ENCODE results near the gene JUP. TPM values are rescaled to one million over a fixed set of nuclear protein-coding genes. Genes with fewer than 3 reads are reported as not detected.
A peak's percentile ranks its signal among the peaks of the same experiment; 100 is the strongest.

JUP gene
- total RNA-seq, 1 donor from 2014 or later = 78.2 TPM

DNA sequence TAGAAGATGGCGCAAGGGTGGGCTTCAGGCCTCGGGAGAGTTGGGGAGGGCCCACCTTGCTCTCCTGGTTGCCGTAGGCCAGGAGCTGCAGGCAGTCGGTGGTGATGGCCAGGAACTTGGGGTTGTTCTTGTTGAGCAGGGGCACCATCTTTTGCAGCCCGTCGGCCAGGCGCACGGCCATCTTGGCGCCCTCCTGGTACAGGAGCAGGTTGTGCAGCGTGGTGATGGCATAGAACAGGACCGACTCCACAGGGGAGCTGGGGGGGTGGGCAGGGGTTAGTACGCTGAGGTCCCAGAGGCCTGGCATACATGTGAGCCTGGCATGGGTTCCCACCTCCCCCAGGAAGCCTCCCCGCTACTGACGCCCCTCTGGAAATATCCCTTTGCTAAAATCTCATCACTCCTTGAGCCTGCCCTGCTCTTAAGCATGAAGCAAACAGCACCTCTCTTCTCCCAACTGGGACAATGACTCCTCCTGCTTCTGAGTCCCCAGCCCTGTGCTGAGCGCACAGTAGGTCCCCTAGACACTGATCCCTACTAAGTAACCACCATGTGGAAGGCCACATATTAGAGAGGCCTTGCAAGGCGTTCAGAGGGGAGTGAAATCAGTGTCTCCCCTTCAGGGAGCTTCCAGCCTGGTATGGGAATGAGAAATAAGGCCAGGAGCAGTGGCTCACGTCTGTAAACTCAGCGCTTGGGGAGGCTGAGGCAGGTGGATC is 19.0 kb downstream of the JUP start:
- no peak for DNase-seq (ENCODE audit: low spot score)
- no peak for ATAC-seq
- intact Hi-C loops (cut with DNase I) = no loop called here

GRCh38 chr17:41766135-41766534 is 20.4 kb downstream of the JUP start:
- intact Hi-C loops (cut with DNase I) = no loop called here
- ATAC-seq = no peak

DNA sequence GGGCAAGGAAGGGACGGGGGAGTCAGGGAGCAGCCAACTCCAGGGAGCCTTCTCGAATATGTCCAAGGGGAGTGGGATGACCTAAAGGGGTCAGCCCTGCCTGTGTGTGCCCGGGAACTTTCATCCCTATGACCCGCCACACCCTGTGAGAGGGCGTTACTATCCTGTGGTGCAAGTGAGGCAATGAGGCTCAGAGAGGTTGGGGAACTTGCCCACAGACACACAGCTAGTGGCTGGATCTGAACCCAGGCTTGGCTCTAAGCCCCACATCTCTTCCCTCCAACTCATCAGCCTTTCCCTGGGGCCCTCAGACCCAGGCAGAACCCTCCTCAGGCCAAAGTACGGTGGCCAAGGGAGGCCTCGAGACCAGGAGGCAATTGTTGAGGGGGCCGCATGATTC is 23.2 kb downstream of the JUP start:
- ATAC-seq (no peak), DNase-seq (ENCODE audit: low spot score) (no peak)

More at GRCh38 chr17:41766135-41766534, 20.4 kb downstream of the JUP start:
- DNase-seq (ENCODE audit: low spot score) = no peak

GRCh38 chr17:41762841-41763240 is 23.7 kb downstream of the JUP start:
- intact Hi-C loops (cut with DNase I) = no loop called here
- no peak for ATAC-seq

More for the DNA sequence above, 23.2 kb downstream of the JUP start:
- intact Hi-C loops (cut with DNase I) = no loop called here

GRCh38 chr17:41762391-41762790 is 24.1 kb downstream of the JUP start:
- ATAC-seq = no peak
- DNase-seq (ENCODE audit: low spot score) = no peak
- intact Hi-C loops (cut with DNase I) = no loop called here

More at GRCh38 chr17:41762841-41763240, 23.7 kb downstream of the JUP start:
- DNase-seq (ENCODE audit: low spot score) = no peak

GRCh38 chr17:41760878-41761277 is 25.6 kb downstream of the JUP start:
- intact Hi-C loops (cut with DNase I) = no loop called here
- DNase-seq (ENCODE audit: low spot score) = no peak
- ATAC-seq = no peak

GRCh38 chr17:41758601-41759000 is 27.9 kb downstream of the JUP start:
- ATAC-seq = no peak
- intact Hi-C loops (cut with DNase I) = no loop called here
- no peak for DNase-seq (ENCODE audit: low spot score)

DNA sequence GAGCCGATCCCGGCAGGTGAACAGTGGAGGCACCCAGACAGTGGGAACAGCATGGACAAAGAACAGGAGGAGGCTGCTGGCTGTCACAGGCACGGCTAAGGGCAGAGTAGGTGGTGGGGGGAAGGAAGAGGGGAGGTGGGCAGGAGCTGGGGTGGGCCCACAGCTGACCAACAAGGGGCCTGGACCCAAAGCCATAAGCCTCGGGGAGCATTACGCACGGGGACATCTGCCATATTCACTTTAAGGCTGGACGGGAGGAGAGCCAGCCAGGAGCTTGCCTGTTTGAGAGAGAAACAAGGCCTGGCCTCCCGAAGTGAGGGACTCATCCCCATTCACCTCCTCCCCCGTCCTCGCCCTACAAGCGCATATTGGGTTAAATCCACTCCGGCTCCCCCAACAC is 32.4 kb downstream of the JUP start:
- ATAC-seq (peak; percentile 19), DNase-seq (ENCODE audit: low spot score) (no peak)
- intact Hi-C loops (cut with DNase I) = no loop called here

- no peak for ATAC-seq
- DNase-seq (ENCODE audit: low spot score) = no peak
- intact Hi-C loops (cut with DNase I) = no loop called here
Observed at GRCh38 chr17:41751288-41751687, 35.2 kb downstream of the JUP start.

DNA sequence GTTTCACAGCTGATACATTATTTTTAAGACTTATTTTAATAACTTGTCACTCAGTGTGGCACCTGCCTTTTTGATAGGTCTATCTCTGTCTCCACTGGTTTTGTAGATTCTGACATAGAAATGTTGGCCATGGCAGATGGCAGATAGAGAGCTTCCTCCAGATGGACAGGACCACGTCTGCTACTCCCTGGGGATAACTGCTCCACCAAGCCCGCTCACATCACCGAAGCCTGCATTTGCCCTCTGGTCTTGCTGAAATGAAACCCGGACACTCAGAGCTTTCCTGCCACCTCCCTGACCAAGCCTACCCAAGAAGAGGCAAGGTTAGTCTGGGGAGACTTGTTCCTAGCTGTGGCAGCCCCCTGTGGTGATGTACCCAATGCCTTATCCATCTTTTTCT is 35.6 kb downstream of the JUP start:
- DNase-seq (ENCODE audit: low spot score) = no peak
- intact Hi-C loops (cut with DNase I) = no loop called here
- no peak for ATAC-seq

GRCh38 chr17:41748275-41748674 is 38.2 kb downstream of the JUP start:
- intact Hi-C loops (cut with DNase I) = no loop called here
- no peak for DNase-seq (ENCODE audit: low spot score)
- no peak for ATAC-seq

- DNase-seq (ENCODE audit: low spot score) = no peak
- intact Hi-C loops (cut with DNase I) = no loop called here
- ATAC-seq = no peak
Observed at GRCh38 chr17:41741709-41742108, 44.8 kb downstream of the JUP start.

DNA sequence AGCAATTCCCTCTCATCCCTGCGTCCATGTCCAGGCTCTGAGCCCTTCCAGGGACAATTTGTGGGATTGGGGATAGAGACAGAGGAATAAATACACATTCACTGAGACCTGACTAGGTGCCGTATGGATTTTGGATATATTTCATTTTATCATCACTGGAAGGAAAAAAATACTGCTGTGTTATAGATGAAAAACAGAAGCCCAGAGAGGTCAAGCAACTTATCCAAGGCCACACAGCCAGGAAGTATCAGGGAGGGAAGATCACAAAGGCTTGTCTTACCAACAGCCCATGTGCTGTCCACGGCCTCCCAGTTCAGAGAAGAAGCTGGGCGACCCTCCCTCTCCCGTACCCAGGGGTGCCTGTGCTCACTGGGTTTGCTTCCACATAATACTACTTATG is 46.0 kb downstream of the JUP start:
- DNase-seq (ENCODE audit: low spot score) (no peak), ATAC-seq (no peak)
- intact Hi-C loops (cut with DNase I) = no loop called here

GRCh38 chr17:41739661-41740352 is 46.7 kb downstream of the JUP start:
- intact Hi-C loops (cut with DNase I) = no loop called here
- ATAC-seq (no peak), DNase-seq (ENCODE audit: low spot score) (no peak)

GRCh38 chr17:41738801-41739112 is 47.8 kb downstream of the JUP start:
- DNase-seq (ENCODE audit: low spot score) (no peak), ATAC-seq (no peak)
- intact Hi-C loops (cut with DNase I) = no loop called here

DNA sequence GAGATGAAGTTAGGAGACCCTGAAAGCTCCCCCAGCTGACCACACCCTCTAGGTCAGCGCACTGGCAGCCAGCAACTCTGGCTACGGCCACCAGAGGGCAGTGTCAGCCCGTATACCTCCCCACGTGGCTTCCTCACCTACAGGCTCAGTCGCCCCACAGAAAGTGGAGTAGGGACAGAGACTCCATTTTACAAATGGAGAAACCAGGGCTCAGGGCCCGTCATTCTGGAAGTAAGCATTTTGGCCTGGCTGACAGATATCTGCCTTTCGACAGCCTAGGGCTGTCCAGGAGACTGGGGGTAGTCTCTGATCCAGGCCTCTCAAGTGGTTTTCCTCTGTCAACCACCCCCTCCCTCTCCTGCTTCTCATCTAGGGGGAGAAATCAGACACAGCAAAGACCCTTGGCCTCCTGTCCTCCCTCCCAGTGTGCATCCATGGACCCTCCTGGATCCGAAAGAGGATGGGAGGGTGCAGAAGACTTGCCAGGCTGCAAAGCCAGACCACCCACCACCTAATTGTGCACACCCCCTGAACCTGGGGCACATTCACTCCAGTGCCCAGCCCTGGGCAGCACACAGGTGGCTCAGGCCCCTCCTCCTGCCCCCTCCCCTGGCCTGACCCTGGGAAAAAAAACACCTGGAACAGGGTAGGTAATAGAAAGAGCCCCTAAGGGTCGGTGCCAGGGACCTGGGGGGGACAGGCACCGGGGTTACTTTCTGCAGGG is 48.3 kb downstream of the JUP start:
- DNase-seq (ENCODE audit: low spot score) = peak; percentile 89
- peak; percentile 92 for ATAC-seq
- intact Hi-C loops (cut with DNase I) = no loop called here

GRCh38 chr17:41737680-41738023 is 48.9 kb downstream of the JUP start:
- no peak for DNase-seq (ENCODE audit: low spot score)
- peak; percentile 4 for ATAC-seq
- intact Hi-C loops (cut with DNase I) = loop anchor here (2.0 kb wide), 1 partner anchor 63 kb away; no protein-coding TSS in a partner anchor

DNA sequence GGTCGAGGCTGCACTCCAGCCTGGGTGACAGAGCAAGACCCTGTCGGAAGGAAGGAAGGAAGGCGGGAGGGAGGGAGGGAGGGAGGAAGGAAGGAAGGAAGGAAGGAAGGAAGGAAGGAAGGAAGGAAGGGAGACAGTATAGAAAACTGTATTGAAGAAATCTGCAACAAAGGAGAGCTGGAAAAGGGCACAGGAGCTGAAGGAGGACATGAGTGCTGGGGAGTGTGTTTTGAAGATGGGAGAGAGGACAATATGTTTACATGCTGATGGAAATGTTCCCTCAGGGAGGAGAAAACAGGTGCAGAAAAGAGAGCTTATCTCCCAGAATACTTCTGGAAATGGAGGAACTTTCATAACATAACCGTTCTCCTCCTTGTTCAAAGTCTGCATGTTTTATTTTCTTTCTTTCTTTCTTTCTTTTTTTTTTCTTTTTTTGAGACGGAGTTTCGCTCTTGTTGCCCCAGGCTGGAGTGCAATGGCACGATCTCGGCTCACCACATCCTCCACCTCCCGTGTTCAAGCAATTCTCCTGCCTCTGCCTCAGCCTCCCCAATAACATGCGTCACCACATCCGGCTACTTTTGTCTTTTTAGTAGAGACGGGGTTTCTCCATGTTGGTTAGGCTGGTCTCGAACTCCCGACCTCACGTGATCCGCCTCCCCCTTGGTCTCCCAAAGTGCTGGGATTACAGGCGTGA is 49.4 kb downstream of the JUP start:
- ATAC-seq = no peak
- DNase-seq (ENCODE audit: low spot score) = no peak
- intact Hi-C loops (cut with DNase I) = loop anchor here (2.0 kb wide), 1 partner anchor 64 kb away; no protein-coding TSS in a partner anchor

DNA sequence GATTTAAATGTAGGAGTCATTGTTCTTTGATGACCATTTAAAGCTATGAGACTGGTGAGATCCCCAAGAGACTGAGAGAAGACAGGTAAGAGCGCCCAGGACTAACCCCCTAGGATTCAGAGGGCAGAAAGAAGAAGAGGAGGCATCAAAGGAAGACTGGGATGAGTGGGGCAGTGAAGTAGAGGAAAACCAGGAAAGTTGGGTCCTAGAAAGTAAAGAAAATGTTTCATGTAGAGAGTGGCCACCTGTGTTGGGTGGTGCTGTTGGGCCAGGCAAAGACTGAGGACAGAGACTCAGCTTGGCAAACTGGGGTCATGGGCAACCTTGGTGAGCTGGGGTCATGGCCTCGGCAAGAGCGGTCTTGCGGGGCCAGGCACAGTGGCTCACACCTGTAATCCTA is 50.8 kb downstream of the JUP start:
- no peak for DNase-seq (ENCODE audit: low spot score)
- intact Hi-C loops (cut with DNase I) = loop anchor here (2.0 kb wide), 1 partner anchor 65 kb away; no protein-coding TSS in a partner anchor
- no peak for ATAC-seq

- intact Hi-C loops (cut with DNase I) = no loop called here
- ATAC-seq (no peak), DNase-seq (ENCODE audit: low spot score) (no peak)
Observed at GRCh38 chr17:41734949-41735313, 51.6 kb downstream of the JUP start.

All from sciatic nerve (tissue), 2 donors.